Measurements from ENCODE around the gene GTSE1. TPM values are rescaled to one million over a fixed set of nuclear protein-coding genes. Genes with fewer than 3 reads are reported as not detected.
"Not testable (repeated sequence)": the region's sequence is repeated elsewhere in the genome, so short reads cannot be mapped to it uniquely, and the experiment has no call there.

The GTSE1 gene
- 27.6 and 31.9 TPM in 2 replicates for total RNA-seq (2014; rRNA removed)
- polyA plus RNA-seq (2012): 20.5 TPM

GRCh38 chr22:46296257-46297150 lies at the start of gene GTSE1:
Gene GTSE1 (plus strand): TSS chr22:46296870. CDS start chr22:46297401, 531 bp downstream.
- DNase-seq (ENCODE audit: low read depth): peak; percentile 97

DNA sequence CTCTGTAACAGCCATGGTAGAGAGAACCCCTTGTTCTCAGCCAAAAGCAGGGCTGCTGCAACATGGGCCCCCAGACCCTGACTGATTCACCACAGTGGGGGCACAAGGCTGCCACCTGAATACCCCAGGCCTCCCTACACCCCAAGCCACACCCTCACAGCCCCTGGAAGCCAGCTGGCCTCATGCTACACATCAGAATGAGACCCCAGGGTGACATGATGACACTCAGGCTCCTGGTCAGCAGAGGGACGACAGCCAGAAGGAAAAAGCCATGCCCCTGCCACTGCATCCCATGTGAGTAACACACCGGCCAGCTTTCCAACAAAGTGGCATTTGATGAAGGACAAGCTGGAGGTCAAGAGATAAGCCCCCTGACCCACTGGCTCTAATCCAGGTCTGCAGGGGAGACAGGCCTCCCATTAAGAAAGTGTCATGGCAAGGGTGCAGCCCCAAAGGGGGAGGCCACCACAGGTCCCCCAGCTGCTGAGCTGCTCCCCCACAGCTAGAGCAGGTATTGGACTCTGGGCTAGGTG lies 49.2 kb upstream of the GTSE1 start:
- DNase-seq (ENCODE audit: low read depth): no peak

DNA sequence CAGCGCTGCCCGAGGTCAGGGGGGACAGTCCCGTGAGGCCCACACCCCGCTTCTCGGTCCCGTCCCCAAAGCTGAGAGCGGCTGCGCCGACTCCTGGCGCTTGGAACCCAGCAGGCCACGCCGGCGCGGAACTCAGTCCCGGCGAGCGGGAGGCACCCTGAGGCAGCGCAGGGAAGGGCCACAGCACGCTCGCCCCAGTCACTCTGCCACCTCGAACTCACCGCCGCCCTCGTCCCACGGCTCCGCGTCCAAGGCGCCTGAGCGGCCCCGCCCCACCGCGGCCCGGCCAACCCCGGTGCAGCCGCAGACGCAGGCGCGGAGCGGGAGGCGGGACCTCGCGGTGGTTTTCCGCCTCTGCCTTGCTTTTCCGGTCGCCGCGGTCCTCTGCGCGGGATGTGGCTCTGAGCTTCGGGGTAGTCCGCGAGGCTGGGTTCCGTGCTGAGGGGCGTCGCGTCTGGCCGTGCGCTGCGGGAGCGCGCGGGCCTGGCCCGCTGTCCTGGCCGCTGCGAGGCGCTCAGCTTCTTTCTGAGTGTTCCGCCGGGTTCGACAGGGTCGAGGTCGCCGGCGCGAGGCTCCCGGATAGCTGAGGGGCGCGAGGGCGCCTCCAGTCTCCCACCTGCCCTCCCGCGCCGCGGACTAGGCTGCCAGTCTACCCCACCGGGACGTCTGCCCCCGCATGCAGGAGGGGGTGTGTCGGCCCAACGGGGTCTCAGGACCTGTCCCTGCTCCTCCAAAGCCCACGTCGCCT lies 46.5 kb upstream of the GTSE1 start, which contains the start of gene CDPF1:
CDPF1 (minus strand) TSS at position 259 of the 748 bp plus-strand sequence. CDS start 2,009 bp downstream, outside the sequence.
- peak; percentile 84 for DNase-seq (ENCODE audit: low read depth)

GRCh38 chr22:46250783-46251125 lies 45.9 kb upstream of the GTSE1 start:
- no peak for DNase-seq (ENCODE audit: low read depth)

DNA sequence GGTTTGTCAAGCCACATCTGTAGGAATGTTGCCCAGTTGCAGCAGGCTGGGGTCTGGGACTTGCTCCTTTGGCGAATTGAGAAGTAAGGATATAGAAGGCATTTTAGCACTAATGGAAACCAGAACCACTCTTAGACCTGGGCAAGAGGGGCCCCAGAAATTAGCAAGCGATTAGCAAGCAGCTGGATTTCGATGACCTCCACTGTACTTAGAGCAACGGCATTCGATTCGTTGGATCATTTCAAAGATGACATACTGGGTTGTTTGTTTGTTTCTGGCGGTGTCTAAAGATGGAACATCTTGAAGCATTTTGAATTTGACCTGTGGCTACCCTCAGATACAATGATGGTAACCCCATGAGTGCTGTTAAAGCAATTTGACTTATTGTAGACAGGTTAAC lies 45.4 kb upstream of the GTSE1 start:
- DNase-seq (ENCODE audit: low read depth): peak; percentile 9

GRCh38 chr22:46251816-46252380 lies 44.8 kb upstream of the GTSE1 start:
- DNase-seq (ENCODE audit: low read depth): no peak

GRCh38 chr22:46256358-46256958 lies 40.2 kb upstream of the GTSE1 start:
- peak; percentile 87 for DNase-seq (ENCODE audit: low read depth)

GRCh38 chr22:46259374-46259773 lies 37.3 kb upstream of the GTSE1 start:
- no peak for DNase-seq (ENCODE audit: low read depth)

DNA sequence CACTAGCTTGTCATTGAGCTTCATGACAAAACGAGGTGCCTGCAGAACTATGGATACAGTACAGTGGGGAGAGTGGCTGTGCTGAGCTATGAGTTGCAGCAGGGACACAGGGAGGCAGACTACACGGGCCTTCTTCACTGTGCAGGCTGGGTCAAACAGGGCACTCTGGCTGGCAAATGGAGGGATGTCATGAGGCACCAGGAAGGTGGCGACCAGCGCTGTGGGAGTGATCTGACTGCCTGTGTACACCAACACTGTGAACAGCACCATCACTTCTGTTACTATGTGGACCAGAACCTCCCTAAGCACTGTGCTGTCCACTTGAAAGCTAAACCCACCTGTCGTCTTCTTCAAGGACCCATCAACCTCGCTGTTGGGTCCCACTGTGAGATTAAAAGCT lies 36.6 kb upstream of the GTSE1 start:
- DNase-seq (ENCODE audit: low read depth): no peak

GRCh38 chr22:46262449-46263215 lies 34.0 kb upstream of the GTSE1 start:
- DNase-seq (ENCODE audit: low read depth): no peak

DNA sequence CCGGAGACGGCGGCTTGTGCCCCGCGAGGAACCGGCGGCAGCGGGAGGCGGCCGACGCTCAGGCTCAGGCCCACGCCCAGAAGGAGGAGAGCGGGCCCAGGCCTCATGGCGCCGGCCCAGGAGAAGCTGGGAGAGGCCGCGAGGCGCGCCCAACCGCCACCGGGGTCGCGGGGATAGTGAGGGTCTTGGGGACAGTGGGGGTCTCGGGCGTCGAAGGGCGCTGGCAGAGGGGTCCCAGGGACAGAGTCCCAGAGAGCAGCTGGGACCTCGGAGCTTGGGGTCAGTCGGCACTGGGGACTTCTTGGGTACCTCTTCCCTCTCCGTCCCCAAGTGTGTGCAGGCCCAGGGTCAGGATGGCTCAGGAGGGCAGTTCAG lies 33.5 kb upstream of the GTSE1 start, which contains the start of gene PKDREJ:
PKDREJ (minus strand) TSS at position 128 of the 375 bp plus-strand sequence; CDS start at position 107, 21 bp downstream.
- no peak for DNase-seq (ENCODE audit: low read depth)

- DNase-seq (ENCODE audit: low read depth): not testable (repeated sequence)
Observed at GRCh38 chr22:46264520-46264919, 32.1 kb upstream of the GTSE1 start.

GRCh38 chr22:46265627-46266026 lies 31.0 kb upstream of the GTSE1 start:
- DNase-seq (ENCODE audit: low read depth): not testable (repeated sequence)

GRCh38 chr22:46267431-46268279 lies 29.0 kb upstream of the GTSE1 start, which contains the start of gene TTC38:
Gene TTC38 (plus strand): TSS chr22:46268008. CDS start chr22:46268040, 32 bp downstream.
- DNase-seq (ENCODE audit: low read depth): peak; percentile 85

- no peak for DNase-seq (ENCODE audit: low read depth)
Observed at GRCh38 chr22:46269564-46269963, 27.1 kb upstream of the GTSE1 start.

- no peak for DNase-seq (ENCODE audit: low read depth)
Observed at GRCh38 chr22:46272196-46272595, 24.5 kb upstream of the GTSE1 start.

DNA sequence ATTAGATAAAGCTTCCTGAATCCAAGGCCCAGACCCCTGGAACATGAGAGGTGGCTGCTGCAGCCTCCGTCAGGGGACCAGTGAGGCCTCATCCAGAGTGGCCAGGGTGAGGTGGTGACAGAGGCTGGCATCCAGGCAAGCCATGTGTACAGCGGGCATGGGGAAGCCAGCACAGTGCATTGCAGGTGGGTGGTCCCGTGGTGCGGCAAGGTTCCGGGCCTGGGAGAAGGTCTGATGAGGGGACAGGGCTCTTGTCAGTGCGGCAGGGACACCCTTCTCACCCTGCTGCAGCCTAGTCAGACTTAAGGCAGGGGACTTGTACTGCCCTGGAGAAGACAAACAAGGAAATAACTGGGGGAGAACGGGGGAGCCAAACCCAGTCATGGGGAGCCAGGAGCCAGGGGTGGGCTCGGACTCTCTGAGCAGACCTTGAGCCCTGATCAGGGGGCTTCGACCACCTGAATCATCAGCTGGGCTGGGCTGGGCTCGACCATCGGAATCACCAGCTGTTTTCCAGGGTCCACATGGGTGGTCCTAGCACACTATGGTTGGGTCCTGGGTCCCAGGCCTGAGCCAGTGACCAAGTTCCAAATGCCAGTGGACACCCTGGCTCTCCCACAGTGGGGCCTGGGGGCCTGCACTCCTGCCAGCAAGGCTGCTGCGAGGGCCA lies 23.8 kb upstream of the GTSE1 start:
- no peak for DNase-seq (ENCODE audit: low read depth)

DNA sequence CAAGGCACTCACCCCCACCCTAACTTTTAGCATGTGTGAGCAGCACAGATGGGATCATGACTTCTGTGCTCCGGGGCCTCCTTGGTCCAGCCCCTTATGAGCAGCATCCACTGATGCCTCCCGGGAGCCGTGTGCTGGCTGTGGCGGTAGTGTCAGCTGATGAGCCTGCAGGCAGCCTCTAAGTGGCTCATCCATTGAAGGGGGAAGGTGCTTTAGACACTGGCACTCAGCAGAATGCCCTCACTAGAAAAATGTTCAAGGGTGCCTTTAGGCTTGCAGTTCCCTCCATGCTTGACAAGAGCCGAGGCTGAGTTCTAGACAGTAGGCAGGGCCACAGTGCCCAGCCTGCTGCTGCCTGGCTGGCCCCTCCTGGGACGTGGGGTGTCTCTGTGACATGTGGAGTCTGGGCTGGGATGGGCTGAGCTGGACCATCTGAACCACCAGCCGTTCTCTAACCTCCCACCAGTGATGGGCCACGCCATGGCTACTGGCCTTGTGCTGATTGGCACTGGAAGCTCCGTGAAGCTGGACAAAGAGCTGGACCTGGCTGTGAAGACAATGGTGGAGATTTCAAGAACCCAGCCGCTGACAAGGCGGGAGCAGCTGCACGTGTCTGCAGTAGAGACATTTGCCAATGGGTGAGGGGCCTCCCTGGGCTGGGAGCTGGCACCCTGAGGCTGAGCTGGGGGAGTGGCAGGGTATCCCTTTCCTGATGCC lies 23.1 kb upstream of the GTSE1 start:
- DNase-seq (ENCODE audit: low read depth): no peak
